ENCODE data around the gene GPS2. TPM values are rescaled to one million over a fixed set of nuclear protein-coding genes. Genes with fewer than 3 reads are reported as not detected.
"Not testable (repeated sequence)": the region's sequence is repeated elsewhere in the genome, so short reads cannot be mapped to it uniquely, and the experiment has no call there.

GPS2 gene
- total and polyA plus RNA-seq, 2 donors (not counting 3 experiments of a cell fraction or from before 2014, with no cell fraction given) = 51.6 to 132 TPM

DNA sequence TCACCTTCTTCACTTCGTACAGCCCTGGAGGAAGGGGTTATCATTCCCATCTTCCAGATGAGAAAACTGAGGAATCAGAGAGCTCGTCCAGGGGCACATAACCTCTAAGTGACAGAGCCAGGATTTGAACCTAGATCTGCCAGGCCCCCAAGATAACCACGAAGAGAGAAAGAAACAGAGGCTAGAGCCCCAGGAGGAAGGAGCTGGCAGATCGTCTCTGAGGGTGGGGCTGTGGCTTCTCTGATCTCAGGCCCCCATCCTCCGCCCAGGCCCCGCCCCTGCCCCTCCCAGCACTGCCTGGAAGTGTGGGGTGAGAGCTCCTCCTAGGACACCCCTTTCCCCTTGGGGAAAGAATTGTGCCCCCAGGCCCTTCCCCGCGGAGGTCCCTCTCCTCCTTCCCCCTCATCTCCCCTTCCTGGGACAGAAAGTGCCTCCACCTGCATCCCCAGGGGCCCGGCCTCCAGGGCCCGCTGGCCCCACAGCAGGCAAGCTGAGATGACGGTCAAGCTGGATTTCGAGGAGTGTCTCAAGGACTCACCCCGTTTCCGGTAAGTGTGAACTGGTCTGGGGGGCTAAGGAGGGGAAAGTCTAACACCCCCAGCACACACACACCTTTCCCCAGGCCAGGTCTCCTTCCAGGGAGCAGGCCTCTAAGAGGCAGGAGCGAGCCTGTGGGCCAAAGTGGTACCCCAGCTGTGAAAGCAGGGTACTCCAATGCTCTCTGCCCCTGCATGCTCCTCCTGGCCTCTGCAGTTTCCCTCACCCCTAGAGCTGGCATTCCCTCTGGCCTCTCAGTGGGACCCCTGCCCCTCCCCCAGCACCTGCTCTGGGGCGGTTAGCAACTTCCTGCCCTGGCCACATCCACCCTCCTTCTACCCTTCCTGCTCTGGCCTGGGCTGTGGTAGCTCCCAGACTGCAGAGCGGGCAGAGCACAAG is 21.3 kb upstream of the GPS2 start, which contains the start of gene ACAP1:
ACAP1 (plus strand) TSS at position 290 of the 936 bp plus-strand sequence; CDS start at position 496, 206 bp downstream.
- no peaks in the 10 kb centered on the region for H3K9me1 ChIP-seq (replicated peaks; ENCODE audit: control insufficient read depth, extremely low read depth, insufficient read depth, low read length)
- POLR2A ChIA-PET = interaction anchor here (0.7 kb wide), 1 partner anchor 38 kb away, joined by 3 read pairs; no protein-coding TSS in a partner anchor
- TF ChIP-seq FOS (IDR thresholded peaks at IDR 0.05; ENCODE audit: borderline replicate concordance, insufficient read depth, low read length) (no peak), POLR2AphosphoS5 (IDR thresholded peaks at IDR 0.05; ENCODE audit: insufficient read depth, low read depth, low read length) (no peak), GATA2 (IDR thresholded peaks at IDR 0.05; ENCODE audit: insufficient read depth, insufficient read length, low read depth, low read length) (no peak), POLR2A (IDR thresholded peaks at IDR 0.05; ENCODE audit: low read depth, low read length) (no peak), EZH2 (IDR thresholded peaks at IDR 0.05; ENCODE audit: borderline replicate concordance, low read depth, low read length, severe bottlenecking) (no peak)
- TF ChIP-seq, protein P1, sequence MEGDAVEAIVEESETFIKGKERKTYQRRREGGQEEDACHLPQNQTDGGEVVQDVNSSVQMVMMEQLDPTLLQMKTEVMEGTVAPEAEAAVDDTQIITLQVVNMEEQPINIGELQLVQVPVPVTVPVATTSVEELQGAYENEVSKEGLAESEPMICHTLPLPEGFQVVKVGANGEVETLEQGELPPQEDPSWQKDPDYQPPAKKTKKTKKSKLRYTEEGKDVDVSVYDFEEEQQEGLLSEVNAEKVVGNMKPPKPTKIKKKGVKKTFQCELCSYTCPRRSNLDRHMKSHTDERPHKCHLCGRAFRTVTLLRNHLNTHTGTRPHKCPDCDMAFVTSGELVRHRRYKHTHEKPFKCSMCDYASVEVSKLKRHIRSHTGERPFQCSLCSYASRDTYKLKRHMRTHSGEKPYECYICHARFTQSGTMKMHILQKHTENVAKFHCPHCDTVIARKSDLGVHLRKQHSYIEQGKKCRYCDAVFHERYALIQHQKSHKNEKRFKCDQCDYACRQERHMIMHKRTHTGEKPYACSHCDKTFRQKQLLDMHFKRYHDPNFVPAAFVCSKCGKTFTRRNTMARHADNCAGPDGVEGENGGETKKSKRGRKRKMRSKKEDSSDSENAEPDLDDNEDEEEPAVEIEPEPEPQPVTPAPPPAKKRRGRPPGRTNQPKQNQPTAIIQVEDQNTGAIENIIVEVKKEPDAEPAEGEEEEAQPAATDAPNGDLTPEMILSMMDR (IDR thresholded peaks at IDR 0.05; ENCODE audit: extremely low read depth in 1 of 2, insufficient read depth in 1 of 2, low read depth in 1 of 2, low read length in 2 of 2) = no peak
- TF ChIP-seq, protein P2, sequence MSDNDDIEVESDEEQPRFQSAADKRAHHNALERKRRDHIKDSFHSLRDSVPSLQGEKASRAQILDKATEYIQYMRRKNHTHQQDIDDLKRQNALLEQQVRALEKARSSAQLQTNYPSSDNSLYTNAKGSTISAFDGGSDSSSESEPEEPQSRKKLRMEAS (IDR thresholded peaks at IDR 0.05; ENCODE audit: insufficient read depth, insufficient read length) = no peak
- DNase-seq (ENCODE audit: low read depth, low spot score) = no peak
- no peaks in the 10 kb centered on the region for H3K79me2 ChIP-seq (ENCODE audit: control insufficient read depth, insufficient read depth, low read length)
- intact Hi-C loops (cut with micrococcal nuclease) = no loop called here
- BruUV-seq (replicated peaks) = no TSS peak
- H3K27me3 ChIP-seq (ENCODE audit: control insufficient read depth in 2 of 2, insufficient read depth in 2 of 2, low read length in 2 of 2) = peaks cover 0 to 2% of the 10 kb centered on the region in 2 experiments
- no peaks in the 10 kb centered on the region for H3K9me3 ChIP-seq (replicated peaks; ENCODE audit: control insufficient read depth, insufficient read depth, low read length)
- H3K4me1 ChIP-seq (ENCODE audit: control insufficient read depth, extremely low read depth, insufficient read depth, low read length) = no peaks in the 10 kb centered on the region
- FAIRE-seq = no peak
- dilution Hi-C loops (cut with MboI; ENCODE audit: extremely low pct_ligation_motif_present, low sequenced_read_pairs) = no loop called here
- H4K20me1 ChIP-seq (replicated peaks; ENCODE audit: control insufficient read depth, extremely low read depth, insufficient read depth, low read length) = no peaks in the 10 kb centered on the region
- CTCF ChIA-PET = interaction anchor here (0.7 to 2.0 kb wide), 9 partner anchors 9 to 291 kb away, joined by 3 to 8 read pairs (median 4); partner anchors contain the start of gene PHF23
- H3K36me3 ChIP-seq (ENCODE audit: control insufficient read depth in 2 of 2, extremely low read depth in 1 of 2, insufficient read depth in 2 of 2, low read length in 2 of 2) = no peaks in the 10 kb centered on the region
- no peak within 1 kb of the TSS for H2AFZ ChIP-seq (ENCODE audit: low read depth, low read length)
- H3K9ac ChIP-seq (replicated peaks; ENCODE audit: extremely low read depth, insufficient read depth, low read length) = no peak within 1 kb of the TSS
- no peak within 1 kb of the TSS for H3K27ac ChIP-seq (ENCODE audit: insufficient read depth, low read depth, low read length)
- no peak within 1 kb of the TSS for H3K4me3 ChIP-seq (replicated peaks in 1 of 3; ENCODE audit: insufficient read depth in 1 of 3, low read depth in 1 of 3, low read length in 3 of 3)
- H3K4me2 ChIP-seq (ENCODE audit: insufficient read depth, low read length) = no peak within 1 kb of the TSS

DNA sequence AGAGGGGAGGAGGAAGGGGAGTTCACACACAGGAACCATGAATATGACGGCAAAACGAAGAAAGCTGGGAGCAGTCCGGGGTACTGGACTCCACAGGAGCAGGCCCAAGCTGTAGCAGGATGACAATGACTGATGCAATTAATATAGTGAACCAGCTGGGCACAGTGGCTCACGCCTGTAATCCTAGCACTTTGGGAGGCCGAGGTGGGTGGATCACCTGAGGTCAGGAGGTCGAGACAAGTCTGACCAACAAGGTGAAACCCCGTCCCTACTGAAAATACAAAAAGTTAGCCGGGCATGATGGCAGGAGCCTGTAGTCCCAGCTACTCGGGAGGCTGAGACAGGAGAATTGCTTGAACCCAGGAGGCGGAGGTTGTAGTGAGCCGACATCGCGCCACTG is 20.6 kb upstream of the GPS2 start:
- CTCF ChIA-PET = interaction anchor here (1.1 to 1.5 kb wide), 2 partner anchors 10 to 39 kb away, joined by 4 to 5 read pairs; no protein-coding TSS in a partner anchor
- H2AFZ ChIP-seq (ENCODE audit: low read depth, low read length); H3K79me2 ChIP-seq (ENCODE audit: control insufficient read depth, insufficient read depth, low read length); FAIRE-seq; H3K9me1 ChIP-seq (replicated peaks; ENCODE audit: control insufficient read depth, extremely low read depth, insufficient read depth, low read length); H3K4me3 ChIP-seq (replicated peaks in 1 of 3; ENCODE audit: insufficient read depth in 1 of 3, low read depth in 1 of 3, low read length in 3 of 3); H3K27me3 ChIP-seq (ENCODE audit: control insufficient read depth in 2 of 2, insufficient read depth in 2 of 2, low read length in 2 of 2); dilution Hi-C loops (cut with MboI; ENCODE audit: extremely low pct_ligation_motif_present, low sequenced_read_pairs); intact Hi-C loops (cut with micrococcal nuclease); H3K36me3 ChIP-seq (ENCODE audit: control insufficient read depth in 2 of 2, extremely low read depth in 1 of 2, insufficient read depth in 2 of 2, low read length in 2 of 2); H3K9ac ChIP-seq (replicated peaks; ENCODE audit: extremely low read depth, insufficient read depth, low read length); POLR2A ChIA-PET; H3K4me1 ChIP-seq (ENCODE audit: control insufficient read depth, extremely low read depth, insufficient read depth, low read length); H3K9me3 ChIP-seq (replicated peaks; ENCODE audit: control insufficient read depth, insufficient read depth, low read length); H3K27ac ChIP-seq (ENCODE audit: insufficient read depth, low read depth, low read length); H3K4me2 ChIP-seq (ENCODE audit: insufficient read depth, low read length); DNase-seq (ENCODE audit: low read depth, low spot score); H4K20me1 ChIP-seq (replicated peaks; ENCODE audit: control insufficient read depth, extremely low read depth, insufficient read depth, low read length); BruUV-seq (replicated peaks): not testable (repeated sequence)

Measured in endothelial cell of umbilical vein (primary cell).